Pancreas (tissue), 10 donors: ENCODE measurements around the gene NDUFB2. TPM values are rescaled to one million over a fixed set of nuclear protein-coding genes. Genes with fewer than 3 reads are reported as not detected.
"Not testable (repeated sequence)": the region's sequence is repeated elsewhere in the genome, so short reads cannot be mapped to it uniquely, and the experiment has no call there.

Experiments used
- ATAC-seq, 4 donors: fragments of 200-7000 bp; cut with Tn5 transposase; one replicate each; pipeline versions ENCODE4 v1.8.0 to v1.9.1; 2020; ENCODE audit warnings: mild to moderate bottlenecking in 4 of 4, moderate library complexity in 4 of 4
- DNase-seq, 6 donors: peaks; one replicate each; pipeline ENCODE4 v3.0.0-alpha.2; 2020
- FAIRE-seq: peaks from 2 replicates; lab custom pipeline; 2012; peaks lifted over from hg19 to GRCh38; lab: Jason Lieb, UNC
- H3K27ac ChIP-seq, 4 donors: fragments of 200-600 bp; sonication (generic); 1 replicate in 3 of 4; 2 replicates in 1 of 4; pipeline versions ENCODE4 v1.5.0 to v1.8.0; 2020
- H3K27me3 ChIP-seq, 4 donors: fragments of 200-600 bp; one replicate each; pipeline ENCODE4 v1.8.0; 2021
- H3K36me3 ChIP-seq, 3 donors: fragments of 200-600 bp; sonication (generic) in 1 of 3; one replicate each; pipeline versions ENCODE4 v1.5.0 to v1.8.0; 2020 to 2021
- H3K4me1 ChIP-seq, 3 donors: fragments of 200-600 bp; one replicate each; pipeline ENCODE4 v1.8.0; 2021
- H3K4me3 ChIP-seq, 4 donors: fragments of 200-600 bp; sonication (generic) in 2 of 4; one replicate each; pipeline versions ENCODE4 v1.5.0 to v1.8.0; 2020 to 2021
- H3K9me3 ChIP-seq, 4 donors: fragments of 200-600 bp; one replicate each; pipeline ENCODE4 v1.8.0; 2021
- CTCF ChIP-seq, 4 donors: fragments of 200-600 bp; sonication (generic) in 3 of 4; IDR thresholded peaks; one replicate each; pipeline versions ENCODE4 v1.5.0 to v1.8.0; 2021; ENCODE audit warnings: antibody characterized with exemption in 4 of 4
- WGBS, 2 donors: extraction: QIAGEN DNeasy Blood & Tissue Kit; methylation state at CpG; one replicate each; pipeline ENCODE4 v1.1.7; 2013; 5-methylcytosine and 5-hydroxymethylcytosine counted together
- intact Hi-C, 3 donors: fragments of 100-400 bp; cut with DNase I; formaldehyde crosslinking; loops; one replicate each; pipeline versions ENCODE4 v1.11.1 to v1.14.2; 2022
- polyA plus RNA-seq, 2 donors: library from polyadenylated mRNA; stranded (reverse); fragments of 200-250 nt; gene quantifications; one replicate each; pipeline ENCODE4 v1.2.3, GENCODE V29; 2013
- total RNA-seq, 6 donors: library from RNA; stranded (reverse); fragmentation: NEBNext Ultra II Directional in 4 of 6; extraction: Animal tissue kit (Norgen Biotek cat#: 25700) in 4 of 6; gene quantifications; one replicate each; pipeline versions ENCODE4 v1.2.1 to v1.2.4, GENCODE V29; 2021 to 2023
- donor health status: healthy with polysubstance abuse.
- donor health status: DM: no; HTN: no; CAD: no; lungs with moderate emphysema.
- donor health status: DM: no; HTN: no; CAD: no.
- donor health status: control.
- donor health status: control.
- donor health status: Bipolar disorder and iron deficiency.
- donor health status: DM: yes; HTN: yes; CAD: no.
- donor health status: DM: no; HTN: no; CAD: no.
- donor health status: DM: no; HTN: no; CAD: no.
- donor health status: DM: yes; HTN: yes; CAD: no.

NDUFB2 gene
- total and polyA plus RNA-seq, 8 donors, result 47.6 to 198 (median 76.6) TPM

GRCh38 chr7:140738280-140738679, 41.8 kb downstream of the NDUFB2 start:
- no peaks in the 10 kb centered on the region for H3K27me3 ChIP-seq
- no peak overlapping the region for H3K27ac ChIP-seq
- H3K4me1 ChIP-seq, result no peaks in the 10 kb centered on the region
- no peak for FAIRE-seq
- TF ChIP-seq CTCF (IDR thresholded peaks at IDR 0.05), result no peak
- DNase-seq, result no peak
- peaks cover 0 to 11% (median 0%) of the 10 kb centered on the region in 3 donors for H3K36me3 ChIP-seq
- H3K9me3 ChIP-seq, result no peaks in the 10 kb centered on the region
- ATAC-seq, result no peak
- intact Hi-C loops, result no loop called here
- H3K4me3 ChIP-seq, result no peak overlapping the region

GRCh38 chr7:140743255-140743654, 46.7 kb downstream of the NDUFB2 start:
- H3K27ac ChIP-seq, H3K9me3 ChIP-seq, FAIRE-seq, intact Hi-C loops, H3K4me1 ChIP-seq, ATAC-seq, DNase-seq, H3K27me3 ChIP-seq, H3K4me3 ChIP-seq: not testable (repeated sequence)
- WGBS, 2 donors, result 89 to 100% methylated on average over 2 of the region's 4 CpGs
- peaks cover 0 to 17% (median 3%) of the 10 kb centered on the region in 3 donors for H3K36me3 ChIP-seq

- Histone ChIP-seq H3K4me1 (no peaks in the 10 kb centered on the region), H3K27me3 (no peaks in the 10 kb centered on the region), H3K9me3 (no peaks in the 10 kb centered on the region), H3K27ac (no peak overlapping the region), H3K4me3 (no peak overlapping the region), H3K36me3 (peaks cover 0 to 13% (median 3%) of the 10 kb centered on the region in 3 donors)
- no peak for DNase-seq
- 60 to 64% methylated on average over 2 of the region's 2 CpGs for WGBS, 2 donors
- FAIRE-seq, result no peak
- TF ChIP-seq CTCF (IDR thresholded peaks at IDR 0.05), result no peak
- intact Hi-C loops, result no loop called here
- no peak for ATAC-seq
Measured at GRCh38 chr7:140744005-140744404, 47.5 kb downstream of the NDUFB2 start.

GRCh38 chr7:140745266-140746058, 49.0 kb downstream of the NDUFB2 start:
- DNase-seq (no peak), FAIRE-seq (no peak), ATAC-seq (no peak)
- H3K36me3 ChIP-seq, result peaks cover 0 to 6% (median 3%) of the 10 kb centered on the region in 3 donors
- H3K4me3 ChIP-seq, result no peak overlapping the region
- H3K4me1 ChIP-seq, result no peaks in the 10 kb centered on the region
- no peak overlapping the region for H3K27ac ChIP-seq
- TF ChIP-seq CTCF (IDR thresholded peaks at IDR 0.05), result no peak
- intact Hi-C loops, result no loop called here
- WGBS, 2 donors, result 92 to 95% methylated on average over 6 of the region's 6 CpGs
- no peaks in the 10 kb centered on the region for H3K27me3 ChIP-seq
- no peaks in the 10 kb centered on the region for H3K9me3 ChIP-seq

GRCh38 chr7:140746751-140747150, 50.2 kb downstream of the NDUFB2 start:
- 95 to 96% methylated on average over 2 of the region's 2 CpGs for WGBS, 2 donors
- no peak for ATAC-seq
- no peak for DNase-seq

More at GRCh38 chr7:140746751-140747150, 50.2 kb downstream of the NDUFB2 start:
- no peaks in the 10 kb centered on the region for H3K4me1 ChIP-seq
- H3K27me3 ChIP-seq, result no peaks in the 10 kb centered on the region
- peaks cover 0 to 6% (median 3%) of the 10 kb centered on the region in 3 donors for H3K36me3 ChIP-seq
- no peak overlapping the region for H3K4me3 ChIP-seq
- no peaks in the 10 kb centered on the region for H3K9me3 ChIP-seq
- no peak overlapping the region for H3K27ac ChIP-seq
- TF ChIP-seq CTCF (IDR thresholded peaks at IDR 0.05), result no peak
- intact Hi-C loops, result no loop called here
- no peak for FAIRE-seq
